ENCODE results near the gene SH3PXD2A. TPM values are rescaled to one million over a fixed set of nuclear protein-coding genes. Genes with fewer than 3 reads are reported as not detected.

SH3PXD2A gene
- total RNA-seq, 4 donors from 2014 or later, result 128 to 154 (median 136) TPM

GRCh38 chr10:103724074-103724473 lies 131.3 kb downstream of the SH3PXD2A start:
- no peaks in the 10 kb centered on the region for H3K27me3 ChIP-seq
- H3K9me3 ChIP-seq, result no peaks in the 10 kb centered on the region
- WGBS, 2 donors, result 92 to 97% methylated on average over 8 of the region's 8 CpGs
- no peak for DNase-seq (ENCODE audit: low spot score in 2 of 2)
- TF ChIP-seq CTCF (IDR thresholded peaks at IDR 0.05) (no peak), POLR2A (IDR thresholded peaks at IDR 0.05) (no peak), EP300 (IDR thresholded peaks at IDR 0.05) (no peak)
- H3K4me3 ChIP-seq, result no peak overlapping the region
- H3K36me3 ChIP-seq, result peaks cover 0 to 21% (median 0%) of the 10 kb centered on the region in 3 donors
- H3K27ac ChIP-seq, result peak overlapping the region in 2 of 4 donors; percentile 84 to 90
- H3K4me1 ChIP-seq, result peaks cover 0 to 75% (median 28%) of the 10 kb centered on the region in 4 donors

GRCh38 chr10:103723557-103723956 lies 131.8 kb downstream of the SH3PXD2A start:
- peaks cover 0 to 70% (median 28%) of the 10 kb centered on the region in 4 donors for H3K4me1 ChIP-seq
- H3K4me3 ChIP-seq, result no peak overlapping the region
- 79 to 84% methylated on average over 3 of the region's 3 CpGs for WGBS, 2 donors
- peak overlapping the region in 2 of 4 donors; percentile 84 to 90 for H3K27ac ChIP-seq
- TF ChIP-seq EP300 (IDR thresholded peaks at IDR 0.05) (no peak), CTCF (IDR thresholded peaks at IDR 0.05) (no peak), POLR2A (IDR thresholded peaks at IDR 0.05) (no peak)
- no peaks in the 10 kb centered on the region for H3K9me3 ChIP-seq
- peaks cover 0 to 21% (median 0%) of the 10 kb centered on the region in 3 donors for H3K36me3 ChIP-seq
- DNase-seq (ENCODE audit: low spot score in 2 of 2), result no peak
- H3K27me3 ChIP-seq, result no peaks in the 10 kb centered on the region

GRCh38 chr10:103722632-103723031 lies 132.7 kb downstream of the SH3PXD2A start:
- 82 to 86% methylated on average over 7 of the region's 7 CpGs for WGBS, 2 donors

GRCh38 chr10:103720964-103721335 lies 134.4 kb downstream of the SH3PXD2A start:
- H3K9me3 ChIP-seq, result no peaks in the 10 kb centered on the region
- peaks cover 0 to 21% (median 0%) of the 10 kb centered on the region in 3 donors for H3K36me3 ChIP-seq
- no peak overlapping the region for H3K4me3 ChIP-seq
- H3K27ac ChIP-seq, result peak overlapping the region; percentile 12 to 84 (median 56)
- WGBS, 2 donors, result 75 to 87% methylated on average over 6 of the region's 6 CpGs
- DNase-seq (ENCODE audit: low spot score in 2 of 2), result no peak
- no peak for TF ChIP-seq EP300 (IDR thresholded peaks at IDR 0.05)
- TF ChIP-seq CTCF (IDR thresholded peaks at IDR 0.05), result no peak
- no peak for TF ChIP-seq POLR2A (IDR thresholded peaks at IDR 0.05)
- H3K27me3 ChIP-seq, result no peaks in the 10 kb centered on the region
- peaks cover 0 to 69% (median 26%) of the 10 kb centered on the region in 4 donors for H3K4me1 ChIP-seq

More at GRCh38 chr10:103722632-103723031, 132.7 kb downstream of the SH3PXD2A start:
- Histone ChIP-seq H3K4me1 (peaks cover 0 to 69% (median 26%) of the 10 kb centered on the region in 4 donors), H3K9me3 (no peaks in the 10 kb centered on the region), H3K27ac (peak overlapping the region in 2 of 4 donors; percentile 84 to 90), H3K27me3 (no peaks in the 10 kb centered on the region), H3K36me3 (peaks cover 0 to 21% (median 0%) of the 10 kb centered on the region in 3 donors), H3K4me3 (no peak overlapping the region)
- DNase-seq (ENCODE audit: low spot score in 2 of 2), result no peak
- no peak for TF ChIP-seq POLR2A (IDR thresholded peaks at IDR 0.05)

- Histone ChIP-seq H3K4me1 (peaks cover 0 to 71% (median 23%) of the 10 kb centered on the region in 4 donors), H3K4me3 (no peak overlapping the region), H3K36me3 (peaks cover 0 to 21% (median 0%) of the 10 kb centered on the region in 3 donors), H3K27me3 (no peaks in the 10 kb centered on the region), H3K9me3 (no peaks in the 10 kb centered on the region), H3K27ac (peak overlapping the region; percentile 6 to 84 (median 48))
- no peak for DNase-seq (ENCODE audit: low spot score in 2 of 2)
- WGBS, 2 donors, result 61 to 62% methylated on average over 14 to 17 of the region's 17 CpGs
- no peak for TF ChIP-seq EP300 (IDR thresholded peaks at IDR 0.05)
- no peak for TF ChIP-seq CTCF (IDR thresholded peaks at IDR 0.05)
- TF ChIP-seq POLR2A (IDR thresholded peaks at IDR 0.05), result no peak
These were observed 134.9 kb downstream of the SH3PXD2A start for GRCh38 chr10:103720328-103720963.
